Measurements from ENCODE around the gene RNFT2. TPM values are rescaled to one million over a fixed set of nuclear protein-coding genes. Genes with fewer than 3 reads are reported as not detected.

RNFT2 gene
- total and polyA plus RNA-seq, 12 donors, result 0.46 to 2.2 (median 1.6) TPM

DNA sequence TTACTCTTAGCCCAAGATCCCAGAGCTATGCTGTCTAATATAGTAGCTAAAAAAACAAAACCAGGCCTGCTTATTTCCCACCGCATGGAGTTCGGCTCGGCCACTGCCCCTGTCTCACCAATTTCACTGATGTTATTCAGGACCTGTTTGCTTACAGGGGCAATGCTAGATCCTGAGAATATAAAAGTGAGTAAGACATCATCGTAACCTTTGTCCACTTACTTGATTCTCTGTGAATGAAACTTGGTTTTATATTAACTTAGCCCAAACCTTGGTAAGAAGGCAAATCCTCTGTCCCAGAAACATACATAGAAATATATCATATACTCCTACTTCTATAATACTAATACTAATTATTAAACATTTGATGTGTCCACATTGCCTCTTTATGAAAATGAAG lies 56.6 kb downstream of the RNFT2 start:
- H3K36me3 ChIP-seq, result no peaks in the 10 kb centered on the region
- no peaks in the 10 kb centered on the region for H3K4me1 ChIP-seq
- no peaks in the 10 kb centered on the region for H3K27me3 ChIP-seq
- 88 to 91% methylated on average over 4 of the region's 4 CpGs for WGBS, 2 donors
- H3K9me3 ChIP-seq, result peaks cover 0 to 21% (median 7%) of the 10 kb centered on the region in 11 donors
- no peak overlapping the region for H3K27ac ChIP-seq
- ATAC-seq (no peak), DNase-seq (no peak)
- intact Hi-C loops (cut with DNase I), result no loop called here
- no peak overlapping the region for H3K4me3 ChIP-seq
- TF ChIP-seq, protein P1, sequence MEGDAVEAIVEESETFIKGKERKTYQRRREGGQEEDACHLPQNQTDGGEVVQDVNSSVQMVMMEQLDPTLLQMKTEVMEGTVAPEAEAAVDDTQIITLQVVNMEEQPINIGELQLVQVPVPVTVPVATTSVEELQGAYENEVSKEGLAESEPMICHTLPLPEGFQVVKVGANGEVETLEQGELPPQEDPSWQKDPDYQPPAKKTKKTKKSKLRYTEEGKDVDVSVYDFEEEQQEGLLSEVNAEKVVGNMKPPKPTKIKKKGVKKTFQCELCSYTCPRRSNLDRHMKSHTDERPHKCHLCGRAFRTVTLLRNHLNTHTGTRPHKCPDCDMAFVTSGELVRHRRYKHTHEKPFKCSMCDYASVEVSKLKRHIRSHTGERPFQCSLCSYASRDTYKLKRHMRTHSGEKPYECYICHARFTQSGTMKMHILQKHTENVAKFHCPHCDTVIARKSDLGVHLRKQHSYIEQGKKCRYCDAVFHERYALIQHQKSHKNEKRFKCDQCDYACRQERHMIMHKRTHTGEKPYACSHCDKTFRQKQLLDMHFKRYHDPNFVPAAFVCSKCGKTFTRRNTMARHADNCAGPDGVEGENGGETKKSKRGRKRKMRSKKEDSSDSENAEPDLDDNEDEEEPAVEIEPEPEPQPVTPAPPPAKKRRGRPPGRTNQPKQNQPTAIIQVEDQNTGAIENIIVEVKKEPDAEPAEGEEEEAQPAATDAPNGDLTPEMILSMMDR (IDR thresholded peaks at IDR 0.05), result no peak

- WGBS, 2 donors, result 64 to 67% methylated on average over 6 of the region's 6 CpGs
- peaks cover 0 to 23% (median 7%) of the 10 kb centered on the region in 11 donors for H3K9me3 ChIP-seq
- peak in 7 of 8 donors; percentile 59 to 93 (median 76) for ATAC-seq
Observed at GRCh38 chr12:116797885-116798284, 59.8 kb downstream of the RNFT2 start.

DNA sequence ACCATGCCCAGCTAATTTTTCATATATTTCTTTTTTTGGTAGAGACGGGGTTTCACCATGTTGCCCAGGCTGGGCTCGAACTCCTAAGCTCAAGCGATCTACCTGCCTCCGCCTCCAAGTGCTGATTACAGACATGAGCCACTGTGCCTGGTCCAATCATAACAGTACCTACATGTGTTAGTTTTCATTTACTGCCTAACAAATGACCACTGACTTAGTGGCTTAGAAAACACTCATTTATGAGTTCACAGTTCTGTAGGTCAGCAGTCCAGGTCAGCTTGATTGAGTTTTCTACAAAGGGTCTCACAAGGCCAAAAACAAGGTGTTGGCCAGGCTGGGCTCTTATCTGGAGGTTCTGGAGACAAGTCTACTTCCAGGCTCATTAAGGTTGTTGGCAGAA lies 60.6 kb downstream of the RNFT2 start:
- intact Hi-C loops (cut with DNase I), result no loop called here
- no peak for DNase-seq
- TF ChIP-seq, protein P1 (IDR thresholded peaks at IDR 0.05), result no peak
- 99 to 100% methylated on average over 4 of the region's 4 CpGs for WGBS, 2 donors
- no peak for ATAC-seq
- Histone ChIP-seq H3K27ac (no peak overlapping the region), H3K27me3 (no peaks in the 10 kb centered on the region), H3K36me3 (no peaks in the 10 kb centered on the region), H3K4me1 (no peaks in the 10 kb centered on the region), H3K4me3 (no peak overlapping the region), H3K9me3 (peaks cover 0 to 23% (median 7%) of the 10 kb centered on the region in 11 donors)

More at GRCh38 chr12:116797885-116798284, 59.8 kb downstream of the RNFT2 start:
- DNase-seq, result peak in 1 of 2 donors; percentile 32
- Histone ChIP-seq H3K4me1 (no peaks in the 10 kb centered on the region), H3K27ac (no peak overlapping the region), H3K36me3 (no peaks in the 10 kb centered on the region), H3K4me3 (no peak overlapping the region), H3K27me3 (no peaks in the 10 kb centered on the region)
- intact Hi-C loops (cut with DNase I), result no loop called here
- TF ChIP-seq, protein P1 (IDR thresholded peaks at IDR 0.05), result no peak

- intact Hi-C loops (cut with DNase I), result no loop called here
- Histone ChIP-seq H3K9me3 (peaks cover 0 to 23% (median 7%) of the 10 kb centered on the region in 11 donors), H3K4me1 (no peaks in the 10 kb centered on the region), H3K27me3 (no peaks in the 10 kb centered on the region), H3K36me3 (no peaks in the 10 kb centered on the region), H3K4me3 (no peak overlapping the region), H3K27ac (no peak overlapping the region)
- TF ChIP-seq, protein P1 (IDR thresholded peaks at IDR 0.05), result no peak
- 77 to 79% methylated on average over 6 of the region's 6 CpGs for WGBS, 2 donors
- DNase-seq, result no peak
- no peak for ATAC-seq
Observed at GRCh38 chr12:116799955-116800354, 61.8 kb downstream of the RNFT2 start.

Data from heart right ventricle (tissue), 16 donors.